Measurements from ENCODE around the gene UBAP2L.

The UBAP2L gene

GRCh38 chr1:154316704-154317103 lies 95.9 kb downstream of the UBAP2L start:
- no peak for DNase-seq

GRCh38 chr1:154318386-154318785 lies 97.6 kb downstream of the UBAP2L start:
- no peak for DNase-seq
